Tibial nerve (tissue), 4 donors: ENCODE measurements around the gene PDGFB. TPM values are rescaled to one million over a fixed set of nuclear protein-coding genes. Genes with fewer than 3 reads are reported as not detected.

ENCODE experiments used
- DNase-seq, 2 donors: peaks; one replicate each; pipeline ENCODE4 v3.0.0-alpha.2; 2019; ENCODE audit warnings: low spot score in 2 of 2
- H3K27ac ChIP-seq, 4 donors: fragments of 200-600 bp; sonication (generic) in 3 of 4; one replicate each; pipeline ENCODE4 v1.5.1; 2017 to 2019; ENCODE audit warnings: mild to moderate bottlenecking in 1 of 4
- H3K27me3 ChIP-seq, 2 donors: fragments of 200-600 bp; sonication (generic) in 1 of 2; one replicate each; pipeline versions ENCODE4 v1.5.1 to v1.6.0; 2017 to 2019
- H3K36me3 ChIP-seq, 3 donors: fragments of 200-600 bp; sonication (generic); one replicate each; pipeline ENCODE4 v1.5.1; 2018 to 2019
- H3K4me1 ChIP-seq, 4 donors: fragments of 200-600 bp; sonication (generic) in 3 of 4; one replicate each; pipeline ENCODE4 v1.5.1; 2017 to 2019
- H3K4me3 ChIP-seq, 4 donors: fragments of 200-600 bp; sonication (generic) in 3 of 4; one replicate each; pipeline ENCODE4 v1.5.1; 2017 to 2019; ENCODE audit warnings: mild to moderate bottlenecking in 1 of 4, moderate library complexity in 1 of 4
- H3K9me3 ChIP-seq, 4 donors: fragments of 200-600 bp; sonication (generic) in 3 of 4; one replicate each; pipeline ENCODE4 v1.5.1; 2017 to 2019
- EP300 ChIP-seq, 2 donors: sonication (generic); formaldehyde crosslinking; IDR thresholded peaks; one replicate each; pipeline ENCODE4 v1.6.1; 2017; ENCODE audit warnings: antibody characterized with exemption in 2 of 2, mild to moderate bottlenecking in 1 of 2
- POLR2A ChIP-seq, 2 donors: fragments of 450-650 bp; IDR thresholded peaks; one replicate each; pipeline ENCODE4 v1.6.1; 2017; ENCODE audit warnings: antibody characterized with exemption in 2 of 2, mild to moderate bottlenecking in 2 of 2, moderate library complexity in 2 of 2
- WGBS, 2 donors: methylation state at CpG; one replicate each; pipeline ENCODE4 v1.1.5; 2018; 5-methylcytosine and 5-hydroxymethylcytosine counted together
- total RNA-seq, 4 donors: library from RNA; depleted of rRNA; stranded (reverse); fragments of >200 nt; gene quantifications; one replicate each; pipeline ENCODE4 v1.1.0, GENCODE V29; 2016
- TF ChIP-seq, protein P1 (sequence below), 5 experiments: fragments of 200-600 bp in 3 of 5; fragments of 450-650 bp in 2 of 5; sonication (generic) in 3 of 5; IDR thresholded peaks; one replicate each; pipeline ENCODE4 v1.5.1; 2016 to 2019; ENCODE audit warnings: antibody characterized with exemption in 5 of 5, mild to moderate bottlenecking in 3 of 5, moderate library complexity in 2 of 5

Gene PDGFB
- total RNA-seq, 4 donors from 2014 or later, result 7.5 to 22.2 (median 10.2) TPM

DNA sequence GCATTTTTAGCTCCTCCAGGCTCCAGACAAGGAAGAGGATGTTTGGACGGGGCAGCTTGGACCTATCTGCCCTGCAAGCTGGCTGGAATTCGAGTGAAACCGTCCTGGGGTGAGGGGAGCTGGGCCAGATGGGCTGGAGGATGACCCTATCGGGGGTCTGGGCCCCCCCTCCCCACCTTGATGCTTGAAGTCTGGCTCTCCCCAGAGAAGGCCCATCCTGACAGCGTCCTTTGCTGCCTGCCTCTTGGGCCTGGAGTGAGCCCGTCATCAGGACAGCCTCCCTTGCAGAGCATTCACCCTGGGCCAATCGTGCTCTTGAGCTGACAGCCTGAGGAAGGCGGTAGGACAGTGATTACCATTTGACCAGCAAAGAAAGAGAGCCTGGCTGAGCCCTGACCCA is 5.3 kb upstream of the PDGFB start:
- TF ChIP-seq EP300 (IDR thresholded peaks at IDR 0.05) (no peak), POLR2A (IDR thresholded peaks at IDR 0.05) (no peak)
- TF ChIP-seq, protein P1, sequence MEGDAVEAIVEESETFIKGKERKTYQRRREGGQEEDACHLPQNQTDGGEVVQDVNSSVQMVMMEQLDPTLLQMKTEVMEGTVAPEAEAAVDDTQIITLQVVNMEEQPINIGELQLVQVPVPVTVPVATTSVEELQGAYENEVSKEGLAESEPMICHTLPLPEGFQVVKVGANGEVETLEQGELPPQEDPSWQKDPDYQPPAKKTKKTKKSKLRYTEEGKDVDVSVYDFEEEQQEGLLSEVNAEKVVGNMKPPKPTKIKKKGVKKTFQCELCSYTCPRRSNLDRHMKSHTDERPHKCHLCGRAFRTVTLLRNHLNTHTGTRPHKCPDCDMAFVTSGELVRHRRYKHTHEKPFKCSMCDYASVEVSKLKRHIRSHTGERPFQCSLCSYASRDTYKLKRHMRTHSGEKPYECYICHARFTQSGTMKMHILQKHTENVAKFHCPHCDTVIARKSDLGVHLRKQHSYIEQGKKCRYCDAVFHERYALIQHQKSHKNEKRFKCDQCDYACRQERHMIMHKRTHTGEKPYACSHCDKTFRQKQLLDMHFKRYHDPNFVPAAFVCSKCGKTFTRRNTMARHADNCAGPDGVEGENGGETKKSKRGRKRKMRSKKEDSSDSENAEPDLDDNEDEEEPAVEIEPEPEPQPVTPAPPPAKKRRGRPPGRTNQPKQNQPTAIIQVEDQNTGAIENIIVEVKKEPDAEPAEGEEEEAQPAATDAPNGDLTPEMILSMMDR (IDR thresholded peaks at IDR 0.05), result no peak
- Histone ChIP-seq H3K9me3 (no peaks in the 10 kb centered on the region), H3K36me3 (no peaks in the 10 kb centered on the region), H3K27ac (no peak overlapping the region), H3K4me3 (no peak overlapping the region), H3K4me1 (peaks cover 0 to 40% (median 27%) of the 10 kb centered on the region in 4 donors), H3K27me3 (no peaks in the 10 kb centered on the region)
- DNase-seq, result no peak
- WGBS, 2 donors, result 61 to 77% methylated on average over 7 of the region's 8 CpGs

DNA sequence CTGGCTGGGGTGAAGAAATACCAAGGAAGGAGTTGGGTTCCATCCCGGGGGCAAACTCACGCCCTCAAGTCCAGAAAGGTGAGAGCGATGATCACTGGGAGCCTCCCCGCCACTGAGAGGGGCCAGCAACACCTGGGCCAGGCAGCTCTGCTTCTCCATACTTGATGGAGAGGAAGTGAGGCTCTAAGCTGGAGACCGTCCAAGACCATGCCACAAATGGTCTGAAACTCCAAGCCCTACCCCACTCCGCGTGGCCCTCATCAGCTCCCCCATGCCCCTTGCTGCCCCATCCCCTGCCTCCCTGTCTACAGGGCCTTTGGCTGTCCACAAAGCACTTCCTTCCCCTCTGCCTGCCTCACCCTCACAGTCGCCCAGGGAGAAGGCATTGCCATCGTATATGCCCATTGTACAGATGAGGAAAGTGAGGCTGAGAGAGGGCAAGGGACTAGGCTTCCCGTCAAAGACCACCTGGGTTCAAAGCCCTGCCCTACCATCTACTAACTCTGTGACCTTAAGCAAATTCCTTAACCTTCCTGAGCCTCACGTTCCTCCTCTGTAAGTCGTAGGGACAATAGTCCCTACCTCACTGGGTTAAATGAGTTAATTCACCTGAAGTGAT is 4.4 kb upstream of the PDGFB start:
- WGBS, 2 donors, result 80 to 83% methylated on average over 12 of the region's 12 CpGs

DNA sequence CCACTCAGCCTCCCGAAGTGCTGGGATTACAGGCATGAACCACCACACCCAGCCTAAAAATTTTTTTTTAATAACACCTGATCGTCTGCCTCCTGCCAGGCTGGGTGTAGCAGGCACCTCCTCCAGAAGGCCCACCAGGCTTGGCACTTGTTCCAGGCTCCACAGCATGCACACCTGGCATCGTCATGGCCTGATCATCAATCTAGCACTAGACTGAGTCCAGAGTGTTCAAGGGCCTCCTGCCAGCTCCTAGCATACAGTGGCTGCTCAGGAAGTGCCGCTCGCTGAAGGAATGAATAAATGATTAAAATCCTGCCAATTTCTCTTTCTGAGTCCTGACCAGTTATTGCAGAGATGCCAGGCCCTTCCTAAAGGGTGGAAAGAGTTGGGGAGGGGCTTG is 3.5 kb upstream of the PDGFB start:
- Histone ChIP-seq H3K4me3 (no peak overlapping the region), H3K27me3 (no peaks in the 10 kb centered on the region), H3K9me3 (no peaks in the 10 kb centered on the region), H3K27ac (no peak overlapping the region), H3K4me1 (peaks cover 0 to 37% (median 13%) of the 10 kb centered on the region in 4 donors), H3K36me3 (no peaks in the 10 kb centered on the region)
- no peak for DNase-seq
- TF ChIP-seq POLR2A (IDR thresholded peaks at IDR 0.05) (no peak), EP300 (IDR thresholded peaks at IDR 0.05) (no peak)
- TF ChIP-seq, protein P1 (IDR thresholded peaks at IDR 0.05), result no peak
- 48 to 56% methylated on average over 5 of the region's 5 CpGs for WGBS, 2 donors

More for the DNA sequence above, 4.4 kb upstream of the PDGFB start:
- TF ChIP-seq, protein P1 (IDR thresholded peaks at IDR 0.05), result no peak
- no peak for TF ChIP-seq EP300 (IDR thresholded peaks at IDR 0.05)
- TF ChIP-seq POLR2A (IDR thresholded peaks at IDR 0.05), result no peak
- DNase-seq, result no peak
- Histone ChIP-seq H3K9me3 (no peaks in the 10 kb centered on the region), H3K36me3 (no peaks in the 10 kb centered on the region), H3K27me3 (no peaks in the 10 kb centered on the region), H3K4me1 (peaks cover 0 to 37% (median 20%) of the 10 kb centered on the region in 4 donors), H3K27ac (no peak overlapping the region), H3K4me3 (no peak overlapping the region)

DNA sequence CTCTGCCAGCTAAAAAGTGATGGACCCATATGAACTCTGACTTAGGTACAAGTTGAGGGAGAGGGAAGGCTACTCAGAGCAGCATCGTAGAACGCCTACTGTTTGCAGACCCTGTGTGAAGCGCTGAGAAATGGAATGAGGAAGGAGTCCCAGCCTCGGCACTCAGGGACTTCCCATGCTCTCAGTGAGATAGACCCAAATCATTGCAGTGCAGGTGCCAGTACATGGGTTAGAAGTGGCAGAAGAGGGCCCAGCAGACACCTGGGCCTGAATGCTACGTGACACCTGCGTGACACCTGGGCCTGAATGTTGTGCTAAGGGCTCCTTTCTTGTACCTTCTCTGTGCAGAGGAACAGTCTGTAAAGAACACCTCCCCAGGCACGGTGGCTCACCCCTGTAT is 2.6 kb upstream of the PDGFB start:
- Histone ChIP-seq H3K27me3 (peaks cover 0 to 5% of the 10 kb centered on the region in 2 donors), H3K4me1 (peaks cover 0 to 37% (median 9%) of the 10 kb centered on the region in 4 donors), H3K9me3 (no peaks in the 10 kb centered on the region), H3K36me3 (no peaks in the 10 kb centered on the region), H3K27ac (no peak overlapping the region), H3K4me3 (no peak overlapping the region)
- DNase-seq, result no peak
- WGBS, 2 donors, result 85 to 91% methylated on average over 7 of the region's 7 CpGs
- TF ChIP-seq POLR2A (IDR thresholded peaks at IDR 0.05) (no peak), EP300 (IDR thresholded peaks at IDR 0.05) (no peak)
- TF ChIP-seq, protein P1 (IDR thresholded peaks at IDR 0.05), result no peak

DNA sequence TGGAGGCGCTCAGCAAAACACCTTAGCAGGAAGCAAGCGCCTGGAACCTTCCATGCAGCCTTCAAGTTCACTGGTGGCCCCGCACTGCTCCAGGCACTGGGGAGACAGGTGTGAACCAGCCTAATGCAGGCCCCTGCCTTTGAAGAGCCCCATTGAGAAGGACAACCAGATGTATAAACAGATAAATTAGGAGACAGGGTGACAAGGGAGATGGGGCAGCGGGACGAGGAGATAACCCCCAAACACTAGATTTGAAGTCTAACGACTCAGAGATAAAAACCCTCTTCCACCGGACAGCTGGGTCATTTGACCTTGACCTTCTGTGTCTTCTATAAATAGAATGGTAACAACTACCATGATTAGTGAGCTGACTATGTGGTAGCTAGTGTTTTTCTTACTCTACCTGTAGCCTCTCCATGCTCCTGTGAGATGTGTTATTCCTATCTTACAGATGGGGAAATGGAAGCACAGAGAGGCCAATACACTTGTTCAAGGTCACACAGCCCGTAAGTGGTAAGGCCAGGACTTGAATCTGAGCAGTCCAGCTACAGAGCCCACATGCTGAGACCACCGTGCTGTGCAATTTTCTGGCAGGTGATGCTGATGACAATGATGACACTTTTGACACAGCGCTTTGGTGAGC is 2.0 kb upstream of the PDGFB start:
- no peak for DNase-seq
- H3K9me3 ChIP-seq, result no peaks in the 10 kb centered on the region
- H3K27ac ChIP-seq, result no peak overlapping the region
- peaks cover 0 to 5% of the 10 kb centered on the region in 2 donors for H3K27me3 ChIP-seq
- no peaks in the 10 kb centered on the region for H3K36me3 ChIP-seq
- peaks cover 0 to 41% (median 9%) of the 10 kb centered on the region in 4 donors for H3K4me1 ChIP-seq
- no peak overlapping the region for H3K4me3 ChIP-seq
- WGBS, 2 donors, result 74 to 82% methylated on average over 10 of the region's 10 CpGs
- TF ChIP-seq EP300 (IDR thresholded peaks at IDR 0.05) (no peak), POLR2A (IDR thresholded peaks at IDR 0.05) (no peak)
- TF ChIP-seq, protein P1 (IDR thresholded peaks at IDR 0.05), result no peak
